PFSK-1 (cell line): Measurements from ENCODE around the gene SYT14.

Experiments
- FOXP2 ChIP-seq: optimal IDR thresholded peaks from 2 replicates; pipeline ENCODE3; 2011; ENCODE audit warnings: borderline replicate concordance, control low read depth, inconsistent platforms; ENCODE audit not compliant: insufficient read depth; ENCODE audit errors: extremely low read length, extremely low read depth
- POLR2AphosphoS5 ChIP-seq: IDR thresholded peaks from 2 replicates; pipeline ENCODE4 v1.6.1; 2012; ENCODE audit warnings: low read depth, mild to moderate bottlenecking, control low read depth, low read length, moderate library complexity
- SIN3A ChIP-seq: IDR thresholded peaks from 2 replicates; pipeline ENCODE4 v1.6.1; 2012; ENCODE audit warnings: mild to moderate bottlenecking, low read length, moderate library complexity, borderline replicate concordance; ENCODE audit not compliant: insufficient read depth
- TAF1 ChIP-seq: IDR thresholded peaks from 2 replicates; pipeline ENCODE4 v1.6.1; 2012; ENCODE audit warnings: low read length, control low read depth, borderline replicate concordance; ENCODE audit not compliant: insufficient read depth
- TF ChIP-seq, protein P1 (sequence below), 2 experiments: IDR thresholded peaks; 2 replicates each; pipeline versions ENCODE4 v1.6.1 to v1.8.0; 2011 to 2012; ENCODE audit warnings: low read depth in 2 of 2, low read length in 2 of 2, control low read depth in 1 of 2, inconsistent platforms in 1 of 2, mild to moderate bottlenecking in 1 of 2, moderate library complexity in 1 of 2; ENCODE audit not compliant: insufficient read depth in 1 of 2

GRCh38 chr1:209989525-209989924 lies 51.5 kb downstream of the SYT14 start:
- TF ChIP-seq POLR2AphosphoS5, result no peak
- TF ChIP-seq TAF1, result no peak
- TF ChIP-seq, protein P1, sequence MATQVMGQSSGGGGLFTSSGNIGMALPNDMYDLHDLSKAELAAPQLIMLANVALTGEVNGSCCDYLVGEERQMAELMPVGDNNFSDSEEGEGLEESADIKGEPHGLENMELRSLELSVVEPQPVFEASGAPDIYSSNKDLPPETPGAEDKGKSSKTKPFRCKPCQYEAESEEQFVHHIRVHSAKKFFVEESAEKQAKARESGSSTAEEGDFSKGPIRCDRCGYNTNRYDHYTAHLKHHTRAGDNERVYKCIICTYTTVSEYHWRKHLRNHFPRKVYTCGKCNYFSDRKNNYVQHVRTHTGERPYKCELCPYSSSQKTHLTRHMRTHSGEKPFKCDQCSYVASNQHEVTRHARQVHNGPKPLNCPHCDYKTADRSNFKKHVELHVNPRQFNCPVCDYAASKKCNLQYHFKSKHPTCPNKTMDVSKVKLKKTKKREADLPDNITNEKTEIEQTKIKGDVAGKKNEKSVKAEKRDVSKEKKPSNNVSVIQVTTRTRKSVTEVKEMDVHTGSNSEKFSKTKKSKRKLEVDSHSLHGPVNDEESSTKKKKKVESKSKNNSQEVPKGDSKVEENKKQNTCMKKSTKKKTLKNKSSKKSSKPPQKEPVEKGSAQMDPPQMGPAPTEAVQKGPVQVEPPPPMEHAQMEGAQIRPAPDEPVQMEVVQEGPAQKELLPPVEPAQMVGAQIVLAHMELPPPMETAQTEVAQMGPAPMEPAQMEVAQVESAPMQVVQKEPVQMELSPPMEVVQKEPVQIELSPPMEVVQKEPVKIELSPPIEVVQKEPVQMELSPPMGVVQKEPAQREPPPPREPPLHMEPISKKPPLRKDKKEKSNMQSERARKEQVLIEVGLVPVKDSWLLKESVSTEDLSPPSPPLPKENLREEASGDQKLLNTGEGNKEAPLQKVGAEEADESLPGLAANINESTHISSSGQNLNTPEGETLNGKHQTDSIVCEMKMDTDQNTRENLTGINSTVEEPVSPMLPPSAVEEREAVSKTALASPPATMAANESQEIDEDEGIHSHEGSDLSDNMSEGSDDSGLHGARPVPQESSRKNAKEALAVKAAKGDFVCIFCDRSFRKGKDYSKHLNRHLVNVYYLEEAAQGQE (IDR thresholded peaks at IDR 0.05; ENCODE audit: insufficient read depth in 1 of 2, low read depth in 2 of 2, low read length in 2 of 2), result no peak
- TF ChIP-seq SIN3A, result no peak
- no peak for TF ChIP-seq FOXP2
